ENCODE measurements around the gene BIN2. TPM values are rescaled to one million over a fixed set of nuclear protein-coding genes. Genes with fewer than 3 reads are reported as not detected.
"Not testable (repeated sequence)": the region's sequence is repeated elsewhere in the genome, so short reads cannot be mapped to it uniquely, and the experiment has no call there.

Gene BIN2
- total and polyA plus RNA-seq, 2 experiments from 2014 or later, result not detected

DNA sequence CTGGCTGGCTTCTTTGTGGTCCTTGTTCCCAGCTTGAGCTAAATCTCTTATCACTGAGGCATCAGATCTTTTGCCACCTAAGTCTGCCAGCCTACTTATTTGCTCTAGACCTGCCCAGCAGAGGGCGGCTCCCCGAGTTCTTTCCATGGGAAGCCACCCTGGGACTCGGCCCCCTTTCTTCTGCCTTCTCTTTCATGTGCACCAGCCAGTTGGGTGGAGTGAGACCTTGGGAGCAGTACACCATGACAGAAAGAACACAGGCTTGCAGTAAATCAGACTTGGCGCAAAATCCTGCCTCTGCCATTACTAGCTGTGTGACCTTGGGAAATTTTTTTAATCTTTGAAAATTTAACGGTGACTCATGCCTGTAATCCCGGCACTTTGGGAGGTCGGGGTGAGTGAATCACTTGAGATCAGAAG lies 61.2 kb downstream of the BIN2 start:
- Histone ChIP-seq H3K27ac (no peak overlapping the region), H3K4me1 (ENCODE audit: low read depth) (no peaks in the 10 kb centered on the region), H3K36me3 (no peaks in the 10 kb centered on the region), H3K4me3 (no peak overlapping the region), H3K9me3 (ENCODE audit: low read depth) (no peaks in the 10 kb centered on the region), H3K27me3 (no peaks in the 10 kb centered on the region)
- DNase-seq (ENCODE audit: low read depth in 1 of 2, low spot score in 1 of 2), result peak; percentile 20 to 58
- TF ChIP-seq, protein P1, sequence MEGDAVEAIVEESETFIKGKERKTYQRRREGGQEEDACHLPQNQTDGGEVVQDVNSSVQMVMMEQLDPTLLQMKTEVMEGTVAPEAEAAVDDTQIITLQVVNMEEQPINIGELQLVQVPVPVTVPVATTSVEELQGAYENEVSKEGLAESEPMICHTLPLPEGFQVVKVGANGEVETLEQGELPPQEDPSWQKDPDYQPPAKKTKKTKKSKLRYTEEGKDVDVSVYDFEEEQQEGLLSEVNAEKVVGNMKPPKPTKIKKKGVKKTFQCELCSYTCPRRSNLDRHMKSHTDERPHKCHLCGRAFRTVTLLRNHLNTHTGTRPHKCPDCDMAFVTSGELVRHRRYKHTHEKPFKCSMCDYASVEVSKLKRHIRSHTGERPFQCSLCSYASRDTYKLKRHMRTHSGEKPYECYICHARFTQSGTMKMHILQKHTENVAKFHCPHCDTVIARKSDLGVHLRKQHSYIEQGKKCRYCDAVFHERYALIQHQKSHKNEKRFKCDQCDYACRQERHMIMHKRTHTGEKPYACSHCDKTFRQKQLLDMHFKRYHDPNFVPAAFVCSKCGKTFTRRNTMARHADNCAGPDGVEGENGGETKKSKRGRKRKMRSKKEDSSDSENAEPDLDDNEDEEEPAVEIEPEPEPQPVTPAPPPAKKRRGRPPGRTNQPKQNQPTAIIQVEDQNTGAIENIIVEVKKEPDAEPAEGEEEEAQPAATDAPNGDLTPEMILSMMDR (IDR thresholded peaks at IDR 0.05; ENCODE audit: low read depth, low read length), result peak; percentile 32

DNA sequence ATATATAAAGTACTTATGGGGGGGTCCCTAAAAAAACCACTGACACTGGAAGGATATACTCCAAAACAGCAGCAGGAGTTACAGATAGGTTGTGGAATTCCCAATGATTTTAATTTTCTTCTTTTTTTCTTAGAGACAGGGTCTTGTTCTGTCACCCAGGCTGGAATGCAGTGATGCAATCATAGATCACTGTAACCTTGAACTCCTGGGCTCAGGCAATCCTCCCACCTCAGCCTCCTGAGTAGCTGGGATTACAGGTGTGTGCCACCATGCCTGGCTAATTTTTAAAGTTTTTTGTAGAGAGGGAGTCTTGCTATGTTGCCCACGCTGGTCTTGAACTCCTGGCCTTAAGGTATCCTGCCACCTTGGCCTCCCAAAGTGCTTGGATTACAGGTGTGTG lies 64.4 kb downstream of the BIN2 start:
- not testable (repeated sequence) for H3K4me3 ChIP-seq; H3K4me1 ChIP-seq (ENCODE audit: low read depth); H3K27ac ChIP-seq; H3K36me3 ChIP-seq; DNase-seq (ENCODE audit: low read depth in 1 of 2, low spot score in 1 of 2); H3K9me3 ChIP-seq (ENCODE audit: low read depth); H3K27me3 ChIP-seq

DNA sequence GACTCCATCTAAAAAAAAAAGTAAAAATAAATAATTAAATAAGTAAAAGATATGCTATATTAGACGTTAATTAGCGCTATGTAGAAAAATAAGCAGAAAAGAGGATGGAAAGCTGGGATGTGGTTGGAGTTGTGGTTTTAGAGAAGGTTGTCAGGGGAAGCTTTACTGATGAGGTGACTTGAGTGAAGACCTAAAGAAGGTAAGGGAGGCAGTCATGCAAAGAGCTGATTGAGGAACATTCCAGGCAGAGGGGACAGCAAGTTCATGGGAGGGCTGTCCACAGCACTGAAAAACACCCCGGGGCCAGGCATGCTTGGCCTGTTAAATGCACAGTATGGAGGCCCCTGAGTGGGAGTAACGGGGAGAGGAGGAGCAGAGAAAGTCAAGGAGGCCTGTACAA lies 69.4 kb downstream of the BIN2 start:
- no peak overlapping the region for H3K4me3 ChIP-seq
- H3K27ac ChIP-seq, result no peak overlapping the region
- no peaks in the 10 kb centered on the region for H3K4me1 ChIP-seq (ENCODE audit: low read depth)
- H3K36me3 ChIP-seq, result no peaks in the 10 kb centered on the region
- TF ChIP-seq, protein P1 (IDR thresholded peaks at IDR 0.05; ENCODE audit: low read depth, low read length), result no peak
- H3K9me3 ChIP-seq (ENCODE audit: low read depth), result no peaks in the 10 kb centered on the region
- no peak for DNase-seq (ENCODE audit: low read depth in 1 of 2, low spot score in 1 of 2)
- no peaks in the 10 kb centered on the region for H3K27me3 ChIP-seq

DNA sequence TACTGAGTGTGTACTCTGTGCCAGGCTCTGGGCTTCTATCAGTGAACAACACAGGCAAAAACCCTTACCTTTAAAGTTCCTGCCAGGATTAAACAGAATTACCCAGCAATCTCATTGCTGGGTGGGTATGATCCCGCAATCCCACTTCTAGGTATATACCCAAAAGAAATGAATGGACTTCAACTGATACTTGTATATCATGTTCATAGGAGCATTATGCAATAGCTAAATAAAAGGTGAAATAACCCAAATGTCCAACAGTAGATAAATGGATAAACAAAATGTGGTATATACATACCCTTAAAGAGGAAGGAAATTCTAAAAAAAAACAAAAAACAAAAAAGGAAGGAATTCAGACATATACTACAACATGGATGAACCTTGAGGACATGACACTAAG lies 70.7 kb downstream of the BIN2 start:
- H3K4me3 ChIP-seq, result no peak overlapping the region
- TF ChIP-seq, protein P1 (IDR thresholded peaks at IDR 0.05; ENCODE audit: low read depth, low read length), result no peak
- no peaks in the 10 kb centered on the region for H3K4me1 ChIP-seq (ENCODE audit: low read depth)
- DNase-seq (ENCODE audit: low read depth in 1 of 2, low spot score in 1 of 2), result no peak
- H3K27me3 ChIP-seq, result no peaks in the 10 kb centered on the region
- H3K27ac ChIP-seq, result no peak overlapping the region
- no peaks in the 10 kb centered on the region for H3K36me3 ChIP-seq
- no peaks in the 10 kb centered on the region for H3K9me3 ChIP-seq (ENCODE audit: low read depth)

DNA sequence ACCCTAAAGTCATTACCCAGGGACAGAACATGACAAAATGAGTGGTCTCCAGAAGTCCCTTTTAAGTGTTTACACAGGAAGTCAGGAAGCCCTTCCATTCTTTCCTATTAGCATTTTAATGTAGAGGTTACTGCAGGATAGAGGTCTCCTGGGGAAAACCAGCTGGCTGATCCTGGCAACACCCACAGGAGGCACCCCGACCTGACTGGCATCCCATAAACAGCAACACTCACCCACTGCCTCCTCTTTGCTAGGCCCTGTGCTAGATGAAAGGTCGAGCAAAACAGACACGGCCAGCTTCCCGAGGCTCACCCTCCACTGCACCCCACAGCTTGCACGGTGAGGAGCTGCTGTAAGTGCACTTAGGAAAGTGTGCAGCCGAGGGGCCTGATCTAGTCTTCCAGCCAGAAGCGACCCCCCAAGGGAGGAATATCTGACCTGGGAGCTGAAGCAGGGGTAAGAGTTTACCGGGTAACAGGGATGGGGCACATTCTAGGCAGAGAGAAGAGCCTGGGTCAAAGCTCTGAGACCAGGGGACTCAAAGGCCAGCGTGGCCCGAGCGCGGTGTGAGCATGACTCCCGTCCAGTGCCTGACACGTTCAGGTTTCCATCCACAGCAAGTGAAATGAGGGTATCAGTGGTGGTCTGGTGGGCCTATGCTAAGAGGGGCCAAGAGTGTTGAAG lies 76.3 kb downstream of the BIN2 start:
- H3K4me3 ChIP-seq, result no peak overlapping the region
- DNase-seq (ENCODE audit: low read depth in 1 of 2, low spot score in 1 of 2), result no peak
- no peaks in the 10 kb centered on the region for H3K36me3 ChIP-seq
- TF ChIP-seq, protein P1 (IDR thresholded peaks at IDR 0.05; ENCODE audit: low read depth, low read length), result no peak
- peak overlapping the region; percentile 53 for H3K27ac ChIP-seq
- H3K4me1 ChIP-seq (ENCODE audit: low read depth), result peaks cover 10% of the 10 kb centered on the region
- H3K9me3 ChIP-seq (ENCODE audit: low read depth), result no peaks in the 10 kb centered on the region
- H3K27me3 ChIP-seq, result no peaks in the 10 kb centered on the region

DNA sequence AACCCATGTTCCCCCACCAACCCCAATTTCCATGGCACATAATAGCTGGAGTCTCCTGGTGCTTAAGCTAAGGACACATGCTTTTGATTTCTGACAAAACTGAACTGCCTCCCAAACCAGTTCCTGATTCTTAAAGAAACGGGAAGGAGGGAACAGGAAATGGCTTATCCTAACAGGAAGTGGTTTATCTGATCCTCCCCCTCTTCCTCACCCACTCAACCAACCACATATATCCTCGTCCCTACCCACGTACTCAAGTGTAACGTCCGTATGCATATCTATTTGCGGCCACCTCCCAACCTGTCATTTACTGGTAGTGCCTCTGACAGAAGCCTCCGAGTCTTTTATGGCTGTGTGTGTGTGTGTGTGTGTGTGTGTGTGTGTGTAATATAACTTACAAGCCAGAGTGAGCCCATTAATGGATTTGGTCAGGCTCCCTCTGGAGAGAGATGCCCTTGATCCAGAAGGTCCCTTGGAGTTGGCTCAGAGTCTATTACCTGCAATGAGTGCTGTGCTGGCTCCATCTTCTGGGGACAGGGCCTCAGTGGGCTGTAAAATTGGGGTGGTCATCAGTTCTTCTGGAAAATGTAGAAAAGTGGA lies 77.6 kb downstream of the BIN2 start:
- Histone ChIP-seq H3K27ac (no peak overlapping the region), H3K9me3 (ENCODE audit: low read depth) (no peaks in the 10 kb centered on the region), H3K27me3 (no peaks in the 10 kb centered on the region), H3K4me1 (ENCODE audit: low read depth) (peaks cover 10% of the 10 kb centered on the region), H3K36me3 (peaks cover 3% of the 10 kb centered on the region), H3K4me3 (no peak overlapping the region)
- TF ChIP-seq, protein P1 (IDR thresholded peaks at IDR 0.05; ENCODE audit: low read depth, low read length), result peak; percentile 19
- peak in 1 of 2 donors; percentile 90 for DNase-seq (ENCODE audit: low read depth in 1 of 2, low spot score in 1 of 2)

All from cardiac muscle cell (in vitro differentiated cells and primary cell).